ENCODE measurements around the gene EPS15.

EPS15 gene

GRCh38 chr1:51349862-51350261 is 169.2 kb downstream of the EPS15 start:
- no peaks in the 10 kb centered on the region for H3K9me3 ChIP-seq
- TF ChIP-seq CTCF (IDR thresholded peaks at IDR 0.05): no peak
- peaks cover 16 to 18% (median 17%) of the 10 kb centered on the region in 3 donors for H3K36me3 ChIP-seq
- H3K4me1 ChIP-seq: peaks cover 0 to 6% (median 4%) of the 10 kb centered on the region in 4 donors
- no peak overlapping the region for H3K4me3 ChIP-seq
- intact Hi-C loops (cut with DNase I; ENCODE audit: low total_unique reads): no loop called here
- no peak overlapping the region for H3K27ac ChIP-seq
- DNase-seq: no peak
- H3K27me3 ChIP-seq: peaks cover 0 to 9% of the 10 kb centered on the region in 2 donors

GRCh38 chr1:51348147-51348527 is 170.9 kb downstream of the EPS15 start:
- Histone ChIP-seq H3K36me3 (peaks cover under 1 to 1% (median under 1%) of the 10 kb centered on the region in 3 donors), H3K27ac (no peak overlapping the region), H3K9me3 (no peaks in the 10 kb centered on the region), H3K4me3 (no peak overlapping the region), H3K27me3 (peaks cover 2 to 20% of the 10 kb centered on the region in 2 donors), H3K4me1 (peaks cover 0 to 10% (median 8%) of the 10 kb centered on the region in 4 donors)
- intact Hi-C loops (cut with DNase I; ENCODE audit: low total_unique reads): no loop called here
- no peak for TF ChIP-seq CTCF (IDR thresholded peaks at IDR 0.05)
- no peak for DNase-seq

GRCh38 chr1:51347398-51348146 is 171.5 kb downstream of the EPS15 start:
- no peak overlapping the region for H3K27ac ChIP-seq
- no peak for DNase-seq
- intact Hi-C loops (cut with DNase I; ENCODE audit: low total_unique reads): no loop called here
- no peaks in the 10 kb centered on the region for H3K36me3 ChIP-seq
- H3K9me3 ChIP-seq: no peaks in the 10 kb centered on the region
- H3K4me3 ChIP-seq: no peak overlapping the region
- peaks cover 0 to 10% (median 8%) of the 10 kb centered on the region in 4 donors for H3K4me1 ChIP-seq
- no peak for TF ChIP-seq CTCF (IDR thresholded peaks at IDR 0.05)
- H3K27me3 ChIP-seq: peaks cover 2 to 23% of the 10 kb centered on the region in 2 donors

- Histone ChIP-seq H3K4me3 (no peak overlapping the region), H3K36me3 (no peaks in the 10 kb centered on the region), H3K27me3 (peaks cover 2 to 24% of the 10 kb centered on the region in 2 donors), H3K27ac (no peak overlapping the region), H3K9me3 (no peaks in the 10 kb centered on the region), H3K4me1 (peaks cover 0 to 10% (median 8%) of the 10 kb centered on the region in 4 donors)
- intact Hi-C loops (cut with DNase I; ENCODE audit: low total_unique reads): no loop called here
- TF ChIP-seq CTCF (IDR thresholded peaks at IDR 0.05): no peak
- DNase-seq: no peak
These were observed 172.8 kb downstream of the EPS15 start for GRCh38 chr1:51346086-51346942.

GRCh38 chr1:51345300-51345687 is 173.8 kb downstream of the EPS15 start:
- H3K4me1 ChIP-seq: peaks cover 0 to 10% (median 8%) of the 10 kb centered on the region in 4 donors
- H3K36me3 ChIP-seq: no peaks in the 10 kb centered on the region
- no peak for DNase-seq
- H3K27me3 ChIP-seq: peaks cover 2 to 25% of the 10 kb centered on the region in 2 donors
- intact Hi-C loops (cut with DNase I; ENCODE audit: low total_unique reads): no loop called here
- no peak overlapping the region for H3K27ac ChIP-seq
- no peaks in the 10 kb centered on the region for H3K9me3 ChIP-seq
- no peak for TF ChIP-seq CTCF (IDR thresholded peaks at IDR 0.05)
- peak overlapping the region in 1 of 2 donors; percentile 5 for H3K4me3 ChIP-seq
